Urinary bladder (tissue), 4 donors: ENCODE measurements around the gene TRMT44. TPM values are rescaled to one million over a fixed set of nuclear protein-coding genes. Genes with fewer than 3 reads are reported as not detected.
A peak's percentile ranks its signal among the peaks of the same experiment; 100 is the strongest.
"Not testable (repeated sequence)": the region's sequence is repeated elsewhere in the genome, so short reads cannot be mapped to it uniquely, and the experiment has no call there.

Experiments
- DNase-seq: peaks from one replicate; pipeline ENCODE4 v3.0.0-alpha.2; 2015; ENCODE audit errors: extremely low spot score
- H3K27ac ChIP-seq: one replicate; pipeline ENCODE4 v1.5.1; 2013; ENCODE audit warnings: low read depth, mild to moderate bottlenecking, moderate library complexity
- H3K36me3 ChIP-seq: one replicate; pipeline ENCODE4 v1.6.1; 2013; ENCODE audit warnings: mild to moderate bottlenecking, moderate library complexity; ENCODE audit not compliant: insufficient read depth
- H3K4me1 ChIP-seq: one replicate; pipeline ENCODE4 v1.6.1; 2013; ENCODE audit warnings: mild to moderate bottlenecking, moderate library complexity; ENCODE audit not compliant: insufficient read depth
- H3K4me3 ChIP-seq: one replicate; pipeline ENCODE4 v1.5.1; 2013; ENCODE audit warnings: low read depth, low read length
- WGBS: extraction: QIAGEN DNeasy Blood & Tissue Kit; methylation state at CpG from one replicate; pipeline ENCODE4 v1.1.7; 2013; 5-methylcytosine and 5-hydroxymethylcytosine counted together
- polyA plus RNA-seq: library from polyadenylated mRNA; stranded (reverse); fragments of 200-250 nt; gene quantifications from one replicate; pipeline ENCODE4 v1.2.3, GENCODE V29; 2013
- total RNA-seq: library from RNA; depleted of rRNA; stranded (reverse); fragments of >200 nt; gene quantifications from one replicate; pipeline ENCODE4 v1.2.3, GENCODE V29; 2014
- donor health status: healthy with polysubstance abuse.
- donor health status: healthy.

The TRMT44 gene
- total and polyA plus RNA-seq, 2 donors: 10.4 to 17.5 TPM

DNA sequence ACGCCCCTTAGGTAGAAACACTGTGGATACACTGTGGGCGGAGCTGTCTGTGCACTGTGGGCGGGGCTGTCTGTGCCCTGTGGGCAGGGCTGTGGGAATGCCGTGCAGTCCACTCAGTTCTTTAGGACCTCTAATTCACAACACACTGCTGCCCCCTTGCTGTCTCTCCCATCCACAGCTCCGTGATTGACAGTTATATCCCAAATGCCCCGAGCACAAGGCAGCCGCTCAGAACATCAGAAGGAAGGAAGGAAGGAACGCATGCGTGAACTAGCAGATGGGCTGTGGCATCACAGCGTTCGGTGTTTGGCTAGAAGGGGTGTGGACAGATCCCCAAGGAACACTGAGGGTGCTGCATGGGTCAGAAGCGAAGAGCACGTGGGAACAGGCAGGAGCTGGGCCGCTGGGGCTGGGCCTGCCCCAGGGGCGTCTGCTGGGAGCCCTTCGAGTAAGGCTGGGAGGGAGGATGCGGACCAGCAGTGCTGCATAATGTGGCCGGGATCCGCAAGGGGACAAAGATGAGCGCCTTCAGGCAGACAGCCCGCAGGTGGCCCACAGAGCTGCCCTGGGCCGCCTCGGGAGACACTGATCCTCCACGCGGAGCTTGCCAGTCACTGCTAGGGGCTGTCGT, 29.8 kb upstream of the TRMT44 start:
- no peak overlapping the region for H3K4me3 ChIP-seq
- 66% methylated on average over 26 of the region's 26 CpGs for WGBS
- DNase-seq: peak; percentile 43
- no peak overlapping the region for H3K27ac ChIP-seq
- no peaks in the 10 kb centered on the region for H3K4me1 ChIP-seq
- H3K36me3 ChIP-seq: peaks cover 2% of the 10 kb centered on the region

DNA sequence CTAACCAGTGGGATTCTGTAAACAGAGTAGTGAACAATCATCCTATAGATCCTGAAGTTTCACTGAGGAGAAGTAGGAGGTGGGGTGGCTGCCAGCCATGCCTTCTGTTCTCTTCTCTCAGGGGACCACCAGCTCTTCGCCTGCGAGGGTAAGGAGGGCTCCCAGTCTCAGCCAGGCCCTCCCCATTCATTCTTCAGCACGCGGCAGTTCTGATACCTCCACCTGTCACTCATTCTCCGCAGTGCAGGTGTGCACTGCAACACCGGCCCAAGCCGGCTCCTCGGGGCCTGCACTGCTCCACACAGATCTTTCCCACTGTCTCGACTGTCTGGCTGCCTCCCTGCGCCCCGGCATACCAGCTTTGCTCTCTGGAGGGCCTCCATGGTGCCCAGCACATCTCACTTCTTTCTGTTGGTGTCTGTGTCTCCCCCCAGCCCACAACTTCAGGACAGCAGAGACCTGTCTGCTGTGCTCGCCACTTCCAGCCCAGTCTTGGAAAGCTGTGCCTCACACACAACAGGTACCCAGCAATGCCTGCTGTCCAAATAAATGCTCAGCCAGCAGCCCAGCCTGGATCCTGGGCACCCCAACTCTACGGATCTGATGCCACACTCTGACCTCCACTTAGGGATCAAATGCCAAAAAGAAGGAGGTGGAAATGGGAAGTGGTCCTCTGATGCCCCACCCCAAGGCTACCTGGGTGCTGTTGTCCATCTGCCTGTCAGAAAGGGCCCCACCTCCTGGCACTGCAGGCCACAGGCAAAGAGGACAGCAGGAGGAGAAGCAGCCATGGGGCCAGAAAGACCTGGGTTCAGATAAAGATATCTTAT, 29.0 kb upstream of the TRMT44 start:
- Histone ChIP-seq H3K36me3 (peaks cover 2% of the 10 kb centered on the region), H3K4me1 (no peaks in the 10 kb centered on the region), H3K27ac (no peak overlapping the region), H3K4me3 (no peak overlapping the region)
- DNase-seq: no peak
- 88% methylated on average over 13 of the region's 13 CpGs for WGBS

DNA sequence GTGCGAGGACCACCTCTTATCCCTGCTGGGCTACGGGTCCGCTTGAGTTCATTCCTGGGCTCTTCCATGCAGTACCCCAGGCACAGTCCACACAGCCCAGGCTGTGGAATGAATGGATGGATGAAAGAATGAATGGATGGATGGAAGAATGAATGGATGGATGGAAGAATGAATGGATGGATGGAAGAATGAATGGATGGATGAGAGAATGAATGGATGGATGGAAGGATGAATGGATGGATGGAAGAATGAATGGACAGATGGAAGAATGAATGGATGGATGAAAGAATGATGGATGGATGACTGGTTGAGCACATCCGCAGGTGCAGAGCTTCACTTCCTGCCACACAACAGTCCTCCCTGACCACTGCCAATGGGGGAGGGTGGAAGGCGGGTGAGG, 28.3 kb upstream of the TRMT44 start:
- Histone ChIP-seq H3K36me3 (peaks cover 2% of the 10 kb centered on the region), H3K27ac (no peak overlapping the region)

GRCh38 chr4:8414377-8414776, 26.2 kb upstream of the TRMT44 start:
- WGBS: 81% methylated on average over 2 of the region's 2 CpGs
- Histone ChIP-seq H3K4me3 (no peak overlapping the region), H3K27ac (no peak overlapping the region), H3K4me1 (no peaks in the 10 kb centered on the region), H3K36me3 (peaks cover 2% of the 10 kb centered on the region)
- DNase-seq: no peak

More for the DNA sequence above, 28.3 kb upstream of the TRMT44 start:
- Histone ChIP-seq H3K4me1 (no peaks in the 10 kb centered on the region), H3K4me3 (no peak overlapping the region)
- WGBS: 93% methylated on average over 5 of the region's 5 CpGs
- DNase-seq: no peak

DNA sequence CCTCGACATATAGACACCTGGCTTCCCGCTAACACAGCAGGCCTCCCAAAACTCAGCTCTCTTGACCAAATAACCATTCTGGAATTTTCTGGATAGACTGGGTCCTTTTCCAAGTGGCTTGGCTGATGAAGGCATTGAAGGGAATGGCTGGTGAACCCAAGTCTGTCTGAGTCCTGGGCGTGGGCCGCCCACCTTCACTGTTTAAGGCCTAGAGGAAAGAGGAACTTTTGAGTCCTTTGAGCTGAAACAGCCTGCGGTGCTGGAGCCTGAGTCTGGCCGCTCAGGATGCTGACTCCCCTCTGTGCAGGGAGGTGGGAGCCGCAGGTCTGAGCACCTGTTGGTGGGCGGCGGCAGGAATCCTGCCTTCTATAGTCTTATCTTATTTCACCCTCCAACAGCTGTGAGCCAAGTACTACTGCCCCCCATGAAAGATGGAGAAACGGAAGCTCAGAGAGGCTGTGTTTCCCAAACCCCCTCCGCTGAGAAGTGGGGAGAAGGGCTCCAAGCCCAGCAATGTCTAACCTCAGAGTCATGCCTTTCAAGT, 23.4 kb upstream of the TRMT44 start:
- Histone ChIP-seq H3K27ac (no peak overlapping the region), H3K4me1 (no peaks in the 10 kb centered on the region), H3K36me3 (peaks cover 2% of the 10 kb centered on the region), H3K4me3 (no peak overlapping the region)
- no peak for DNase-seq
- 85% methylated on average over 11 of the region's 11 CpGs for WGBS

DNA sequence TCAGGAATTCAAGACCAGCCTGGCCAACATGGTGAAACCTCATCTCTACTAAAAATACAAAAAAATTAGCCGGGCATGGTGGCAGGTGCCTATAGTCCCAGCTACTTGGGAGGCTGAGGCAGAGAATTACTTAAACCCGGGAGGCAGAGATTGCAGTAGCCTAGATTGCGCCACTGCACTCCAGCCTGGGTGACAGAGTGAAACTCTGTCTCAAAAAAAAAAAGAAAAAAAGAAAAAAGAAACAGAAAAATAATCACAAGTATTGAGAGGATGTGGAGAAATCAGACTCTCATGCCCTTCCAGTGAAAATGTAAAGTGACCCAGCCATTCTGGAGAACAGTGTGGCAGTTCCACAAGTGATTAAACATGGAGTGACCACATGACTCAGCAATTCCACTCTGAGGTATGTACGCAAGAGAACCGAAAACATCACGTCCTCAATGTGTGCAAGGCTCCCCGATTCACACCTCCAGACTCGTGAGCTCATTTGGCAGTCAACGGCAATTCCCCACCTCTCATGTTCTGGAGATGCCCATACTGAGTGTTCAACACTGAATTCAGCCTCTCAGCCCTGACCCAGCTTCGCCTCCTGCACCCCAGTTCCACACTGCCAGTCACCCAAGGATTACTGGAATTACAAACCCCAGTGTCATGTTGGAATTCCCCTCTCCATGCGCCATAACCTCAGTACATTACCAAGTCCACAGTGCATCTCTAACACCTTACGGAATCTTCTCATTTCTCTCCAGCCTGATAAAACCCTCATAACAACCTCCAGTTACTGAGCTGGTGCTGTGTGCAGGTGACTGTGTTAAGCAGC, 21.1 kb upstream of the TRMT44 start:
- 79% methylated on average over 12 of the region's 12 CpGs for WGBS
- Histone ChIP-seq H3K36me3 (peaks cover 2% of the 10 kb centered on the region), H3K27ac (no peak overlapping the region), H3K4me3 (no peak overlapping the region), H3K4me1 (no peaks in the 10 kb centered on the region)
- DNase-seq: no peak

- DNase-seq, H3K4me1 ChIP-seq, H3K4me3 ChIP-seq, H3K36me3 ChIP-seq, H3K27ac ChIP-seq: not testable (repeated sequence)
Observed at GRCh38 chr4:8420151-8420550, 20.4 kb upstream of the TRMT44 start.

DNA sequence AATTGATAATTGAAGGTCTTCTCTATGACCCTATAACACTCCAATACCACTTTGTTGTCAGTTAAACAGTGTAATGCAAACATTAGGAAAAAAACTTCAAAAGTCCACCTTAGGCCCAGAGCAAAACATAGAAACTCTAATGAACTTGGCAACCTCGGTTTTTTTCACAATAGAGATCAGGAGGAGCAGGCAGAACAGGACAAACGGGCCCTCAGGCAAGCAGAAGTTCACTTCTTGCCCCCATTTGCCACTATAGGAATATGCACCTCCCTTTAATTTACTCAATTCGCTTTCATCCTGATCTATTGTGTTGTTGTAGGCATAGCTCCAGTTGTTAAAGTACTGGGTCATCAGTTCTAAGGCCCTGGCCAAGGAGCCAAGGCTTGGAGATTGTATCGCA, 18.2 kb upstream of the TRMT44 start:
- Histone ChIP-seq H3K4me1 (no peaks in the 10 kb centered on the region), H3K36me3 (no peaks in the 10 kb centered on the region), H3K27ac (no peak overlapping the region), H3K4me3 (no peak overlapping the region)
- 78% methylated on average over 4 of the region's 4 CpGs for WGBS
- no peak for DNase-seq

- DNase-seq: no peak
- no peaks in the 10 kb centered on the region for H3K36me3 ChIP-seq
- no peak overlapping the region for H3K27ac ChIP-seq
- H3K4me1 ChIP-seq: no peaks in the 10 kb centered on the region
- H3K4me3 ChIP-seq: no peak overlapping the region
- WGBS: 88% methylated on average over 5 of the region's 5 CpGs
Observed at GRCh38 chr4:8422786-8423185, 17.8 kb upstream of the TRMT44 start.

GRCh38 chr4:8427262-8427661, 13.3 kb upstream of the TRMT44 start:
- H3K27ac ChIP-seq: no peak overlapping the region

GRCh38 chr4:8427761-8428287, 12.8 kb upstream of the TRMT44 start:
- no peak for DNase-seq
- Histone ChIP-seq H3K27ac (peak overlapping the region; percentile 66), H3K4me3 (peak overlapping the region; percentile 86), H3K36me3 (no peaks in the 10 kb centered on the region), H3K4me1 (peaks cover 2% of the 10 kb centered on the region)
- 1% methylated on average over 21 of the region's 21 CpGs for WGBS

More at GRCh38 chr4:8427262-8427661, 13.3 kb upstream of the TRMT44 start:
- H3K36me3 ChIP-seq: no peaks in the 10 kb centered on the region
- 76% methylated on average over 17 of the region's 17 CpGs for WGBS
- peaks cover 2% of the 10 kb centered on the region for H3K4me1 ChIP-seq
- H3K4me3 ChIP-seq: peak overlapping the region; percentile 86
- DNase-seq: no peak

GRCh38 chr4:8428288-8429097, 12.1 kb upstream of the TRMT44 start:
- Histone ChIP-seq H3K36me3 (no peaks in the 10 kb centered on the region), H3K4me3 (peak overlapping the region; percentile 86), H3K4me1 (peaks cover 2% of the 10 kb centered on the region), H3K27ac (peak overlapping the region; percentile 66)
- no peak for DNase-seq
- 2% methylated on average over 56 of the region's 56 CpGs for WGBS

GRCh38 chr4:8431553-8431952, 9.0 kb upstream of the TRMT44 start:
- WGBS: 88% methylated on average over 5 of the region's 5 CpGs
- no peak for DNase-seq

More at GRCh38 chr4:8431553-8431952, 9.0 kb upstream of the TRMT44 start:
- Histone ChIP-seq H3K4me3 (no peak overlapping the region), H3K27ac (no peak overlapping the region), H3K4me1 (peaks cover 2% of the 10 kb centered on the region), H3K36me3 (no peaks in the 10 kb centered on the region)
